A673 (cell line): Measurements from ENCODE around the gene TEC.

Source experiments
- EZH2 ChIP-seq: fragments of 200-600 bp; sonication (generic); IDR thresholded peaks from 2 replicates; pipeline ENCODE4 v1.6.1; 2017; ENCODE audit warnings: borderline replicate concordance, low read depth, mild to moderate bottlenecking, mixed read lengths, antibody characterized with exemption, low read length; ENCODE audit not compliant: poor library complexity, severe bottlenecking
- TF ChIP-seq, protein P1 (sequence below): fragments of 300-800, 200-600 bp; sonication (generic); conservative IDR thresholded peaks from 2 replicates; pipeline ENCODE4 v1.5.1; 2017; ENCODE audit warnings: low read depth, mild to moderate bottlenecking, antibody characterized with exemption, low read length, moderate library complexity, mixed read lengths

DNA sequence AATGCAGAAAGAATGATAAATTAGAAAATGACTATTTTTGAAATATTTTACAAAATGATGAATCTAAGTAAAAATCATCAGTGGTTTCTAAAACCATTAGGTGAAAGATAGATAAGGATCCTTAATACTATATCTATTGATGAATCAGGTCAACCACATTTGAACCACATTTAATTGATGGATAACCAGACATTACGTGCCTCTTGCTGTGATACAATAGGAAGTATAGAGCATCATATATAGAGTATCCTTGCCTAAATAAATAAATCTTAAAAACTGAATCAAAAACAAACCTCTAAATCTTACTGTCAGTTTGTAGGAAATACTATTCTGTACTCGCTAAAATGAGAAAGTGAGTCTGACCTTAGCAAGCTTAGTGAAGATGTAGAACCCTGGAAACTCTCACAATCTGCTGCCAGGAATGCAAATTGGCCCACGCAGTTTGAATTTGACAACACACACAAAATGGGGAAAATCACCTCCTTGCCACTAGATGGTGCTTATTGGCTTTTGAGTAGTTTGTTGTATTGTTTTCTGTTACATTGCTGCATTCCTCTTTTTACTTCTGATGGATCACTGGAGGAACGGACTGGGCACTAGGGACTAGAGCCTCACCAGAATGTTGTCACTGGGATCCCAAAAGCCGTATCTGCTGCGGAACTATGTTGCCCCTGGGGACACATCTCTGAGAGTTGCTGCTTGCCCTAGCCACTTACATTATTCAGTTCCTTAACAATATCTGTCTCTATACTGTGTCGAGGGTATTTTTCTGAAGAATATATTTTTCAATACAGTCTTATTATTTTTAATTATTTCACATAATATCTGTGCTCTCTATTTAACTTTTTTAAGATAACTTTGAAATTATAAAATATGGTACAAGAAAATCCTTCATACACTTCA lies 46.3 kb upstream of the TEC start:
- TF ChIP-seq, protein P1, sequence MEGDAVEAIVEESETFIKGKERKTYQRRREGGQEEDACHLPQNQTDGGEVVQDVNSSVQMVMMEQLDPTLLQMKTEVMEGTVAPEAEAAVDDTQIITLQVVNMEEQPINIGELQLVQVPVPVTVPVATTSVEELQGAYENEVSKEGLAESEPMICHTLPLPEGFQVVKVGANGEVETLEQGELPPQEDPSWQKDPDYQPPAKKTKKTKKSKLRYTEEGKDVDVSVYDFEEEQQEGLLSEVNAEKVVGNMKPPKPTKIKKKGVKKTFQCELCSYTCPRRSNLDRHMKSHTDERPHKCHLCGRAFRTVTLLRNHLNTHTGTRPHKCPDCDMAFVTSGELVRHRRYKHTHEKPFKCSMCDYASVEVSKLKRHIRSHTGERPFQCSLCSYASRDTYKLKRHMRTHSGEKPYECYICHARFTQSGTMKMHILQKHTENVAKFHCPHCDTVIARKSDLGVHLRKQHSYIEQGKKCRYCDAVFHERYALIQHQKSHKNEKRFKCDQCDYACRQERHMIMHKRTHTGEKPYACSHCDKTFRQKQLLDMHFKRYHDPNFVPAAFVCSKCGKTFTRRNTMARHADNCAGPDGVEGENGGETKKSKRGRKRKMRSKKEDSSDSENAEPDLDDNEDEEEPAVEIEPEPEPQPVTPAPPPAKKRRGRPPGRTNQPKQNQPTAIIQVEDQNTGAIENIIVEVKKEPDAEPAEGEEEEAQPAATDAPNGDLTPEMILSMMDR = peak; percentile 78
- TF ChIP-seq EZH2 = no peak
